GM11168 (cell line): Measurements from ENCODE around the gene KHSRP.

ENCODE experiments used
- in situ Hi-C: fragments of 300-500 bp; cut with MboI; formaldehyde crosslinking; loops from one replicate; pipeline ENCODE4 v1.12.0; 2022; ENCODE audit warnings: low sequenced_read_pairs; ENCODE audit not compliant: unreplicated experiment

Gene KHSRP

DNA sequence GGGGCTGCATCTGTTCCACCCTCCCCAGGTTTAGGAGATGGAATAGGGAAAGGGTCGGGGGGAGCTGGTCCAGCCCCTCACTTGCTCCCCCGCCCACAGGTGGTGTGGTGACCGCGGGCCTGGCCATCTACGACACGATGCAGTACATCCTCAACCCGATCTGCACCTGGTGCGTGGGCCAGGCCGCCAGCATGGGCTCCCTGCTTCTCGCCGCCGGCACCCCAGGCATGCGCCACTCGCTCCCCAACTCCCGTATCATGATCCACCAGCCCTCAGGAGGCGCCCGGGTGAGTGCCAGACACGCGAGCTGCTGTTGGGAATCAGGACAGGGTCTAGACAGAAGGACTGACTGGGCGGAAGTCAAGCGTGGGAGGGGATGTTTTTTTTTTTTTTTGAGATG is 60.3 kb downstream of the KHSRP start:
- in situ Hi-C loops = no loop called here
